ENCODE data around the gene ADAM22.

ADAM22 gene

DNA sequence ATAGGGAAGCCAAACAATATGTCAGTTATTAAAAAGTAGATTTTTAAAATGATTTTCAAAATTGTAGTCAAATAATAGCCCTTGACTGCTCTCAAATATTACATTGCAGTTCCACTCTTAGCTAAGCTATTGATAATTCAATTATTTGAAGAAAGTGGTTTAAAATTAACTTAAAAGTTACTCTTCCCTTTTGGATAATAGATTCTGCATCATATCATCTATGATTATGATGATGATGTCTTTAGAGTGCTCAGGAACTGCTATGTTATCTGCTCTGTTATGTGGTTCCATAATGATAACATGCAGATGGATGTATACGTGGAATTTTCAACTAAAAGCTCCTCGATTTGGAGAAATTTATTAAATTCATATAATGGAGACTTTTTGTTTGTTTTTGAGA is 110.0 kb downstream of the ADAM22 start:
- no peak for DNase-seq

- no peak for DNase-seq
These were observed 113.0 kb downstream of the ADAM22 start for GRCh38 chr7:88046839-88047573.

- DNase-seq, result no peak
These were observed 123.6 kb downstream of the ADAM22 start for GRCh38 chr7:88057655-88058054.

- DNase-seq, result no peak
These were observed 128.2 kb downstream of the ADAM22 start for GRCh38 chr7:88062238-88062637.

DNA sequence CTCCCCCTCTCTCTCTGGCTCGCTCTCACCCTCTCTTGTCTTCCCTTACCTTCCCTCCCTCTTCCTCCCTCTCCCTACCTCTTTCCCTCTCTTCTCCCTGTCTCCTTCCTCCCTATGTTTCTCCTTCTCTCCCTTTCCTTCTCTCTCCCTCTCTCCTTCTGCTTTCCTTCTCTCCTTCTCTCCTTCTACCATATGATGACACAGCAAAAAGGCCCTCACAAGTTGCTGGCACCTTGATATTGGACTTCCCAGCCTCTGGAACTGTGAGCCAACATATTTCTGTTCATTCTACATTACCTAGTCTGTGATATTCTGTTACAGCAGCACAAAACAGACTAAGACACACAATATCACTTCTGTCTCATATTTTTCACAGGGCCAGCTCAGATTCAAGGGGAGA is 135.0 kb downstream of the ADAM22 start:
- no peak for DNase-seq

- no peak for DNase-seq
These were observed 138.1 kb downstream of the ADAM22 start for GRCh38 chr7:88071994-88072714.

- no peak for DNase-seq
These were observed 138.6 kb downstream of the ADAM22 start for GRCh38 chr7:88072715-88073055.

GRCh38 chr7:88073626-88074025 is 139.6 kb downstream of the ADAM22 start:
- no peak for DNase-seq

- no peak for DNase-seq
These were observed 141.2 kb downstream of the ADAM22 start for GRCh38 chr7:88075216-88075615.

DNA sequence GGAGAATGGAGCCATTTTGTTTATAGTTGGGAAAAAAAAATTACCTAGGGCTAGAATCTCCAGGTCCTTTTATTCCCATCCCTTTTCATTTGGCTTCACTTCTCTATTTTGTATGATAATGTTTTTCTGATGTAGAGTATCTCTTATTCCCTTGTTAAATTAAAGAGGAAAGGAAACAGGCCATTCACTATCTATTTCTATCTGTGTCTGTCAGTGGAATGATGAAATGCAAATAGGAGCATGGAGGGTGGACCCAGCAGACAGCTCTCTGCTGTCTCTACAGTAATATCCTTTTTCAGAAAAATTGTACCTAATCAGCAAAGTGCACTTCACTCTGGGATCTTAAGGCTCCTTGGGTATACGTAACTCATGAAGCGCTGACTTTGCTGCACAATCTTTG is 149.8 kb downstream of the ADAM22 start:
- no peak for DNase-seq

- DNase-seq, result no peak
These were observed 155.5 kb downstream of the ADAM22 start for GRCh38 chr7:88089561-88089960.

- no peak for DNase-seq
These were observed 156.2 kb downstream of the ADAM22 start for GRCh38 chr7:88090240-88090639.

GRCh38 chr7:88090671-88091070 is 156.6 kb downstream of the ADAM22 start:
- DNase-seq, result no peak

DNA sequence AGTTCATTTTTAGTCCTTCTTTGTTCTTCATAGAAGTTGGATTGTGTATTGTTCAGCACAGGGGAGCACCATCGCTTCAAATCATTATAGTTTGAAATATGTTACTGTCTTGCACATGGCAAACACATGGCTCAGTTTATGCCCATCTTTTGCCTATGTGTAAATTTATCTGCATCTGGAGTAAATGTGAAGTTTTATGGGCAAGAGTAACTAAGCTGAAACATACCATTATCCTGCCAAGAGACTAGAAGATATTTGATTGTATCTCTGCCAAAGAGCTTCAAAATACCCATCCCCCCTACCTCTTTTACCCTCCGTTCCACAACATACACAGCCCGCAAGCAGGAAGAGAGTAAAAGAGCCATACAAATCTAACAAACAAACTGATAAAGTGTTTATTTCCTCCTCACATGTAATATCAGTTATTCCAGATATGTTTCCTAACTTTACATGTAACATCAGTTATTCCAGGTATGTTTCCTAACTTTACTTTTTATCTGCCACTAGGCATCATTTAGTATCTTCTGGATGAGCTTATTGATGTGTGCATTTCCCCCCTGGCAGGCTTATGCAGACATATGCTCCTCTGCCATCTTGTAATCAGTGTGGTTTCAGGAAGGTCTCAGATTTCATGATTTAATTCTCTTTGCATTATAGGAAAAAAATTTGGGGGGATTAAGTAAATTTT is 158.1 kb downstream of the ADAM22 start:
- no peak for DNase-seq

GRCh38 chr7:88092676-88092999 is 158.6 kb downstream of the ADAM22 start:
- DNase-seq, result no peak

DNA sequence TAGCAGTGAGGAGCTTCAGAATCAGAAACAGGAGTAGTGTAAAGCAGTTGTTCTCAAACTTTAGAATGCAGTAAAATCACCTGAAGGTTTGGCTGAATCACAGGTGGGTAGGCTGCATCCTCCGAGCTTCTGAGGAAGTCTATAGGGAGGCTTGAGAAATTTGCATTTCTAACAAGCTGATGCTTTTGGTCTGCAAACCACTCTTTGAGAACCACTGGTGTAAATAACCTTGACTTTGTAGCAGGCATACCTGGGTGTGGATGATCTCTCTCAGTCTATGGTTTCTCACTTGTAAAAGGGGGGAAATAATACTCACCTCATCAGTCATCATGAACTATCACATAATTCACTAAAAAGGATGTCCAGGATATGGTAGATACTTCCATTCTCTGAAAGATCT is 167.7 kb downstream of the ADAM22 start:
- no peak for DNase-seq

DNA sequence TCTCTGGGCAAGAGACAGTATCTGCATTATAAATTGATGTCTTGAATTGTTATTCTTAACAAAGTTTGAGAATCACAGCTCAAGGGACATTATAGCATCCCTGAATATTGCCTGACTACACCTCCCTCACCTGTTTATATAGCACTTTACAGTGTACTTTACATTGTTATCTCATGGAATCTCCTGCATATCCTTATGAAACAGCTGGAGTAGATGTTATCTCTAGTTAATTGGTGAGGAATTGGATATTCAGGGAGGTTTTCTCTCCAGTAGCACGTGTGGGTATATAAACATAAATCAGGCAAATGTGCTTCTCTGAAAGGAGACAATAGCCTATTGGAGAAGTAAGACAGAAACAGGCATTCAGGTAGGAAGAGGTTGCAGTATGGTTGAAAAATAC is 168.6 kb downstream of the ADAM22 start:
- no peak for DNase-seq

- no peak for DNase-seq
These were observed 170.7 kb downstream of the ADAM22 start for GRCh38 chr7:88104732-88105131.

- DNase-seq, result no peak
These were observed 171.2 kb downstream of the ADAM22 start for GRCh38 chr7:88105231-88105630.

DNA sequence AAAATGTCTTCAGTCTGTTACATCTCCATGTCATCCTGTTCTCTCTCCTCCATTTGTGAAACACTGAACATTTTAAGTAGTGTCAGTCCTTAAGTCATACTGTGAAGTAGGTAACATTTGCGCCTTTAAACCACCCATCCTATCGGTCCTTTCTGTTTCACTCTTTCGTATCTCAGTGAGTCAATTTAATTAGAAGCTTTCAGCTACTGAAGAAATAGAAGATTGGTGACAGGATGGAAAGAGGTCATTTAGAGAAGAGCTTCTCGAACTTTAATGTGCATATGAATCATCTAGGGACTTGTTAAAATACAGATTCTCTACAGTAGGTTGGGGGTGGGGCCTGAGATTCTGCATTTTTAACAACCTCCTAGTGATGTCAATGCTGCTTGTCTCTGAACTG is 172.4 kb downstream of the ADAM22 start:
- no peak for DNase-seq

DNA sequence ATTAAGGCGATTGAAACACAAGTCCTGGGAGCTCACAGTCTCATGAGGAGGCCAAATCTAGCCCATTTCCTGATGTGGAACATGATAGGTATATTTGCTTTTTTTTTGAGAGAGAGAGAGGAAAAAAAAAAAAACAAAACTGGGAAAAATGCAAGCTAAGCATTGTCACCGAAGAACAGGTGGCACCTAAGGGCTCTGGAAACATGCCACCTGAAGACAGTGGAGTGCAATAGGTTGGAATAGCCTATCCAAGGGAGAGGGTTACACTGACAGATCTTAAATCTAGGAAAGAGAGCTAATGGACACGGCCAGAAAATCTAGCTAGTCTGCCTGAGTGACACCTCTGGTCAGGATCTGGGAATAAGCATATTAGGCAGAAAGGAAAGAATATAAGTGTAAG is 175.6 kb downstream of the ADAM22 start:
- DNase-seq, result no peak

DNA sequence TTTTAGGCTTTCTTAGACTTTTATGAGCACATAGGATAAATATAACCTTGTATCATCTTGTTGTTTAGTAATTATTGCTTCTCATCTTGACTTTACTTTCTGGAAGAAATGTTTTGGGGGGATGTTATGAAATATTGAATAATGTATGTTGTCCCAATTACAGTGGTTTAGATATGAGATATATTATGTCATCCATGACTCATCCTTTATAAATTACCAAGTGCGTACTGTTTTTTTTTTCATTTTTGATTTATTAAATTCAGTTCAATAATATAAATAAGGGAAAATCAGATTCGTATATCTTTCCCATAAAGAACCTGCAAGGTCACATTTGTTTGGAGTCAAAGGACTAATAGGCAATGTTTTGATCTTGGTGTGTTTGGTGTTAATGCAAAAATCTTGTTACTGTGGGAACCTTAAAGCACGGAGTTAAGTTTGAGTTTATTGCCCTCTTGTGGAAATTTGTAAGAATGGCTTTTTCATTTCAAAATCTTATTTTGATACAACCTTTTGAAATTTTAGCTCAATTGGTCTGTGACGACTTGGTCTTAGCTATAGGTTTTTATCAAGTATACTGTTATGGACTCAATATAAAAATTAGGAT is 177.2 kb downstream of the ADAM22 start:
- peak; percentile 29 to 51 for DNase-seq

- no peak for DNase-seq
These were observed 178.0 kb downstream of the ADAM22 start for GRCh38 chr7:88111954-88112471.

Measured in inflammatory macrophage treated with lipopolysaccharide for 1 hour (primary cell).